GM12891 (cell line): ENCODE data around the gene NPY.

Source experiments
- DNase-seq: peaks from one replicate; pipeline ENCODE4 v3.0.0; 2011; ENCODE audit warnings: low spot score; ENCODE audit not compliant: insufficient read length
- FAIRE-seq: peaks from 2 replicates; lab custom pipeline; 2011; peaks lifted over from hg19 to GRCh38; lab: Jason Lieb, UNC
- PAX5 ChIP-seq: IDR thresholded peaks from 2 replicates; pipeline ENCODE4 v1.6.1; 2011; ENCODE audit warnings: low read length, moderate library complexity, mild to moderate bottlenecking; ENCODE audit not compliant: insufficient read depth, severe bottlenecking
- POLR2A ChIP-seq: IDR thresholded peaks from 2 replicates; pipeline ENCODE4 v1.6.1; 2011; ENCODE audit warnings: low read depth, low read length, control low read depth
- POLR2AphosphoS5 ChIP-seq: IDR thresholded peaks from 2 replicates; pipeline ENCODE4 v1.6.1; 2011; ENCODE audit warnings: low read depth, low read length, control low read depth
- POU2F2 ChIP-seq: IDR thresholded peaks from 2 replicates; pipeline ENCODE4 v1.6.1; 2011; ENCODE audit warnings: low read depth, mild to moderate bottlenecking, control low read depth, low read length, moderate library complexity
- SPI1 ChIP-seq: IDR thresholded peaks from 2 replicates; pipeline ENCODE4 v1.6.1; 2011; ENCODE audit warnings: low read depth, low read length, control low read depth
- TAF1 ChIP-seq: IDR thresholded peaks from 2 replicates; pipeline ENCODE4 v1.6.1; 2011; ENCODE audit warnings: low read depth, low read length, control low read depth

The NPY gene

DNA sequence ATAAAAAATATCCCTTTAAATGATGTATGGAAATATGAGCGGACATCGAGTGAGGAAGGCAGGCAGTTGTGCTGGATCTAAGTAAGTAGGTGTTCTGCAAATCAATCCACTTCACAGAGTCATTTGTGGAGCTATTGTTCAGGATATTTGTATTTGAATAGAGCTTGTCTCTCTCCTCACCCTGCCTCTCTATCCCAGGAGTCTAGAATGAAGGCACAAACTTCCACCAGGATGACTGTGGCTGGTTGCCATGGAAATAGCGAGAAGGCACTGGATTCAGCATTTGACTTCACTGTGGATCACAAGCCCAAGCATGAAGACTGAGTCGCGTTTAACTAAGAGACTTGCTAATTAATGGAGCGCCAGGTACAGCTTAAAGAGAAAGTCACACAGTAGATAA lies 53.2 kb downstream of the NPY start:
- DNase-seq = no peak
- TF ChIP-seq PAX5 = no peak
- TF ChIP-seq POU2F2 = no peak
- no peak for TF ChIP-seq SPI1
- no peak for TF ChIP-seq POLR2AphosphoS5
- no peak for TF ChIP-seq POLR2A
- no peak for TF ChIP-seq TAF1
- no peak for FAIRE-seq

DNA sequence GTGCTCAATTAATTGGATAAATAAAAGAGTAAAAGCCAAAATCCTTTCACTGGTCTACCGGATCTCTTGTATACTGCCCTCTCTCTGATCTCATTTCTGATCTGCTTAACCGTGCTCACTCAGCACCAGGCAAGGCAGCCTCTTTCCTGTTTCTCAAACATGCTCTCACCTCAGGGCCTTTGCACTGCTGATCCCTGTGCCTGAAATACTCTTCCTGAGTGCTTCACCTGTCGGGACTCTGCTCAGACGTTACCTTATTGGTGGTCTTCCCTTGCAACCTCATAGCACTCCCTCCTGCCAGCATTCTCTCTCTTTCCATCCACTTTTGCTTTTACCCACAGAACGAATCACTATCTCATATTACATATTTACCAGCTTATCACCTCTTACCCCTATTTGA lies 55.6 kb downstream of the NPY start:
- FAIRE-seq (no peak), DNase-seq (no peak)
- TF ChIP-seq TAF1 (no peak), POLR2AphosphoS5 (no peak), POU2F2 (no peak), SPI1 (no peak), PAX5 (no peak), POLR2A (no peak)

DNA sequence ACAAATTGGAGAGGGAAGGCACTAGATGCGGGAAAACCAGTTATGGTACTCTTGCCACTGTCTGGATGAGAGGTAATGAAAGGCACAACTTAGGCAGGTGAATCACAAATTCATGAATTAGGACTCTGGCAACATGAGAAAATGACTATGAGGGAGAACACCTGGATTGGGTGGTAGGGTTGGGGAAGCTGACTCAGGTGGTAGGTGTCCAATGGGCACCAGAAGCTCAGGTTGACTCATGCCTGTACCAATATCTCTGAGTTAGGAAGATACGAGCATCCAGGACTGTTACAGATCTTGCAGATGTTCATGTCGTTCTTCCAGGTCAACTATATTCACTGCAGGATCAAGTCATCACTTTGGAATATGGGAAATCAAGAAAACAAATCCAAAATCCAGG lies 56.7 kb downstream of the NPY start:
- DNase-seq (no peak), FAIRE-seq (no peak)
- TF ChIP-seq POU2F2 (no peak), PAX5 (no peak), SPI1 (no peak), POLR2A (no peak), TAF1 (no peak), POLR2AphosphoS5 (no peak)
